Right lobe of liver (tissue), 6 donors: ENCODE data around the gene KAT7. TPM values are rescaled to one million over a fixed set of nuclear protein-coding genes. Genes with fewer than 3 reads are reported as not detected.

ENCODE experiments used
- ATAC-seq, 4 donors: fragments of 200-7000 bp; cut with Tn5 transposase; one replicate each; pipeline ENCODE4 v1.9.1; 2020; ENCODE audit warnings: mild to moderate bottlenecking in 4 of 4, moderate library complexity in 4 of 4
- DNase-seq, 3 donors: peaks; one replicate each; pipeline ENCODE4 v3.0.0-alpha.2; 2020
- H3K27ac ChIP-seq, 3 donors: fragments of 200-600 bp; one replicate each; pipeline ENCODE4 v1.8.0; 2022
- H3K27me3 ChIP-seq, 2 donors: fragments of 200-600 bp; one replicate each; pipeline ENCODE4 v1.8.0; 2022
- H3K36me3 ChIP-seq, 4 donors: fragments of 200-600 bp; sonication (generic) in 1 of 4; one replicate each; pipeline versions ENCODE4 v1.5.1 to v1.8.0; 2017 to 2022; ENCODE audit warnings: control low read depth in 1 of 4
- H3K4me1 ChIP-seq, 4 donors: fragments of 200-600 bp; sonication (generic) in 1 of 4; one replicate each; pipeline versions ENCODE4 v1.5.1 to v1.8.0; 2017 to 2022; ENCODE audit warnings: control low read depth in 1 of 4
- H3K4me3 ChIP-seq, 3 donors: fragments of 200-600 bp; one replicate each; pipeline ENCODE4 v1.8.0; 2022
- H3K9me3 ChIP-seq, 4 donors: fragments of 200-600 bp; sonication (generic) in 1 of 4; one replicate each; pipeline versions ENCODE4 v1.5.1 to v1.8.0; 2017 to 2022; ENCODE audit warnings: control low read depth in 1 of 4
- CTCF ChIP-seq, 4 donors: fragments of 200-600 bp in 3 of 4; fragments of 450-650 bp in 1 of 4; IDR thresholded peaks; one replicate each; pipeline versions ENCODE4 v1.5.1 to v1.8.0; 2016 to 2022; ENCODE audit warnings: antibody characterized with exemption in 4 of 4, mild to moderate bottlenecking in 2 of 4
- POLR2A ChIP-seq: fragments of 450-650 bp; IDR thresholded peaks from one replicate; pipeline ENCODE4 v1.6.1; 2017; ENCODE audit warnings: antibody characterized with exemption, mild to moderate bottlenecking
- WGBS: methylation state at CpG from one replicate; pipeline ENCODE4 v1.1.6; 2018; ENCODE audit warnings: low coverage, low lambda C conversion rate; ENCODE audit not compliant: insufficient coverage; ENCODE audit errors: missing lambda C conversion rate; 5-methylcytosine and 5-hydroxymethylcytosine counted together
- intact Hi-C, 2 donors: fragments of 100-400 bp; cut with DNase I; formaldehyde crosslinking; loops; one replicate each; pipeline versions ENCODE4 v1.11.2 to v1.14.1; 2022
- total RNA-seq, 6 experiments: library from RNA; depleted of rRNA in 2 of 6; stranded (reverse); fragments of >200 nt in 2 of 6; fragmentation: NEBNext Ultra II Directional in 3 of 6; extraction: Animal tissue kit (Norgen Biotek cat#: 25700) in 3 of 6; gene quantifications; one replicate each; pipeline versions ENCODE4 v1.1.0 to v1.2.4, GENCODE V29; 2016 to 2023
- donor health status: DM: no; HTN: yes; CAD: no.
- donor health status: DM: no; HTN: no; CAD: no.
- donor health status: DM: no; HTN: no; CAD: no.
- donor health status: DM: no; HTN: yes; CAD: no.
- donor health status: DM: no; HTN: yes; CAD: no.

Gene KAT7
- total RNA-seq, 6 experiments from 2014 or later: 10.8 to 21.3 (median 15.2) TPM

GRCh38 chr17:49836111-49837030, 47.9 kb downstream of the KAT7 start:
- Histone ChIP-seq H3K4me3 (no peak overlapping the region), H3K9me3 (no peaks in the 10 kb centered on the region), H3K27me3 (no peaks in the 10 kb centered on the region), H3K36me3 (peaks cover 0 to 5% (median 2%) of the 10 kb centered on the region in 4 donors), H3K27ac (no peak overlapping the region), H3K4me1 (peaks cover 0 to 11% (median 0%) of the 10 kb centered on the region in 4 donors)
- DNase-seq (no peak), ATAC-seq (peak in 3 of 4 donors; percentile 13 to 54 (median 37))
- 65% methylated on average over 14 of the region's 16 CpGs for WGBS
- no peak for TF ChIP-seq POLR2A
- TF ChIP-seq CTCF (IDR thresholded peaks at IDR 0.05): no peak
- intact Hi-C loops: no loop called here

GRCh38 chr17:49839455-49839854, 51.0 kb downstream of the KAT7 start:
- no peak for TF ChIP-seq CTCF (IDR thresholded peaks at IDR 0.05)
- TF ChIP-seq POLR2A: no peak
- DNase-seq (no peak), ATAC-seq (peak in 1 of 4 donors; percentile 8)
- 54% methylated on average over 3 of the region's 5 CpGs for WGBS
- H3K9me3 ChIP-seq: no peaks in the 10 kb centered on the region
- H3K4me1 ChIP-seq: peaks cover 0 to 5% (median 0%) of the 10 kb centered on the region in 4 donors
- intact Hi-C loops: no loop called here
- H3K27me3 ChIP-seq: no peaks in the 10 kb centered on the region
- no peak overlapping the region for H3K27ac ChIP-seq
- peaks cover 0 to under 1% (median 0%) of the 10 kb centered on the region in 4 donors for H3K36me3 ChIP-seq
- H3K4me3 ChIP-seq: no peak overlapping the region

GRCh38 chr17:49841548-49841947, 53.1 kb downstream of the KAT7 start:
- Histone ChIP-seq H3K27me3 (no peaks in the 10 kb centered on the region), H3K36me3 (no peaks in the 10 kb centered on the region), H3K4me3 (no peak overlapping the region), H3K4me1 (no peaks in the 10 kb centered on the region), H3K9me3 (no peaks in the 10 kb centered on the region), H3K27ac (no peak overlapping the region)
- intact Hi-C loops: no loop called here
- WGBS: 100% methylated on average over 2 of the region's 3 CpGs
- ATAC-seq (no peak), DNase-seq (no peak)
- TF ChIP-seq POLR2A (no peak), CTCF (IDR thresholded peaks at IDR 0.05) (no peak)

GRCh38 chr17:49842371-49842770, 53.9 kb downstream of the KAT7 start:
- intact Hi-C loops: no loop called here
- 60% methylated on average over 1 of the region's 3 CpGs for WGBS
- Histone ChIP-seq H3K9me3 (no peaks in the 10 kb centered on the region), H3K27ac (no peak overlapping the region), H3K4me3 (no peak overlapping the region), H3K27me3 (no peaks in the 10 kb centered on the region), H3K4me1 (no peaks in the 10 kb centered on the region), H3K36me3 (no peaks in the 10 kb centered on the region)
- DNase-seq (no peak), ATAC-seq (no peak)
- no peak for TF ChIP-seq CTCF (IDR thresholded peaks at IDR 0.05)
